Ecto neural progenitor cell (in vitro differentiated cells): ENCODE results near the gene B3GNT9.

Source experiments
- DNase-seq: peaks from one replicate; pipeline ENCODE4 v3.0.0-alpha.2; 2018; ENCODE audit warnings: low spot score

The B3GNT9 gene

GRCh38 chr16:67167588-67167987 lies 16.8 kb upstream of the B3GNT9 start:
- no peak for DNase-seq

- DNase-seq, result no peak
These were observed 15.9 kb upstream of the B3GNT9 start for GRCh38 chr16:67166598-67167168.

- DNase-seq, result peak; percentile 48
These were observed 15.3 kb upstream of the B3GNT9 start for GRCh38 chr16:67166110-67166547.

GRCh38 chr16:67165121-67166078 lies 14.6 kb upstream of the B3GNT9 start:
- DNase-seq, result peak; percentile 60

GRCh38 chr16:67164599-67165061 lies 13.8 kb upstream of the B3GNT9 start, which contains the start of gene HSF4:
Gene HSF4 (plus strand): TSS chr16:67164745. CDS start chr16:67164812, 67 bp downstream.
- DNase-seq, result peak; percentile 61

GRCh38 chr16:67163999-67164558 lies 13.3 kb upstream of the B3GNT9 start:
- no peak for DNase-seq

GRCh38 chr16:67163164-67163998 lies 12.6 kb upstream of the B3GNT9 start:
- peak; percentile 72 for DNase-seq

- DNase-seq, result peak; percentile 61
These were observed 11.8 kb upstream of the B3GNT9 start for GRCh38 chr16:67162506-67163163.

- DNase-seq, result no peak
These were observed 10.8 kb upstream of the B3GNT9 start for GRCh38 chr16:67161595-67162058.

- DNase-seq, result peak; percentile 63
These were observed 8.1 kb upstream of the B3GNT9 start for GRCh38 chr16:67158637-67159600.

GRCh38 chr16:67157892-67158635 lies 7.3 kb upstream of the B3GNT9 start:
- DNase-seq, result no peak

- DNase-seq, result no peak
These were observed 6.4 kb upstream of the B3GNT9 start for GRCh38 chr16:67157106-67157748.

GRCh38 chr16:67156143-67156844 lies 5.5 kb upstream of the B3GNT9 start:
- DNase-seq, result no peak

- DNase-seq, result peak; percentile 92
These were observed 4.7 kb upstream of the B3GNT9 start for GRCh38 chr16:67155295-67156142.

- DNase-seq, result no peak
These were observed 3.9 kb upstream of the B3GNT9 start for GRCh38 chr16:67154578-67155294.

GRCh38 chr16:67151431-67152097 lies 766 bp upstream of the B3GNT9 start:
- no peak for DNase-seq
